Measurements from ENCODE around the gene RHOH. TPM values are rescaled to one million over a fixed set of nuclear protein-coding genes. Genes with fewer than 3 reads are reported as not detected.
A peak's percentile ranks its signal among the peaks of the same experiment; 100 is the strongest.

Gene RHOH
- total RNA-seq, 1 donor from 2014 or later, result 0.54 TPM

DNA sequence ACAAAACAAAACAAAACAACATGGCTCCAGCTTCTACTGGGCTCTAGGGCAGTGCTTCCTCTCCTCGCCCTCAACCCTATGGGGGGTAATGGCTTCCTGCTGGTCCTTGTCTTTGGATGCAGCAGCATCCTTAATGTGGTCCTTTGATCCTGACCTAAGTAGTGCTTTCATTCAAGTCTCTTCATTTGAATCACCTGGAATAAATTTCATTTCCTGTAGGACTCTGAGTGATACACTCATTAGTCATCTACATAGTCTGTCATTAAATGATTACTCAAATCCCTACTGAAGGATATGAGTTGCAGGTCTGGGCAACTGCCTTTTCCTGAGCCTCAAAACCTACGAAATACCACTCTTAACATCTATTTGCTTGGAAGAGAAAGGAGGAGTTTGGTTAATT, 54.5 kb downstream of the RHOH start:
- intact Hi-C loops (cut with DNase I), result no loop called here
- DNase-seq (ENCODE audit: missing footprints) (no peak), ATAC-seq (no peak)

DNA sequence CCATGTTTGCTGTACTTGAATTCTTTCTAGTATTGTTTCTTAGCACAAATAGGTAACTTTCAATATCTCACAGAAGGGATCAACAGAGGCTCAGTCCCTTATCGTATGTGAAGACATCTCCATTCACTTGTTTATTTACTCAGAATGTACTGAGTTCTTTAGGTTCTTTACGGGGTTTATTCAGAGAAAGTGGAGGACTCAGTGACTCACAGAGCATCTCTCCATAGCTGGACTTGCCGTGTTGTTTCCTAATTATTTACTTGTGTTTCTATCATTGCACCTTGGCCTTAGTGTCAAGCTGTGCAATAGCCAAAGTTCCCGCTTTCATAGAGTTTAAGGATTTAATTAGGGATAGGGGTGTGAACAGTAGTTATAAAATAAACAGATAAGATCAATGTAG, 57.1 kb downstream of the RHOH start:
- no peak for DNase-seq (ENCODE audit: missing footprints)
- intact Hi-C loops (cut with DNase I), result no loop called here
- no peak for ATAC-seq

DNA sequence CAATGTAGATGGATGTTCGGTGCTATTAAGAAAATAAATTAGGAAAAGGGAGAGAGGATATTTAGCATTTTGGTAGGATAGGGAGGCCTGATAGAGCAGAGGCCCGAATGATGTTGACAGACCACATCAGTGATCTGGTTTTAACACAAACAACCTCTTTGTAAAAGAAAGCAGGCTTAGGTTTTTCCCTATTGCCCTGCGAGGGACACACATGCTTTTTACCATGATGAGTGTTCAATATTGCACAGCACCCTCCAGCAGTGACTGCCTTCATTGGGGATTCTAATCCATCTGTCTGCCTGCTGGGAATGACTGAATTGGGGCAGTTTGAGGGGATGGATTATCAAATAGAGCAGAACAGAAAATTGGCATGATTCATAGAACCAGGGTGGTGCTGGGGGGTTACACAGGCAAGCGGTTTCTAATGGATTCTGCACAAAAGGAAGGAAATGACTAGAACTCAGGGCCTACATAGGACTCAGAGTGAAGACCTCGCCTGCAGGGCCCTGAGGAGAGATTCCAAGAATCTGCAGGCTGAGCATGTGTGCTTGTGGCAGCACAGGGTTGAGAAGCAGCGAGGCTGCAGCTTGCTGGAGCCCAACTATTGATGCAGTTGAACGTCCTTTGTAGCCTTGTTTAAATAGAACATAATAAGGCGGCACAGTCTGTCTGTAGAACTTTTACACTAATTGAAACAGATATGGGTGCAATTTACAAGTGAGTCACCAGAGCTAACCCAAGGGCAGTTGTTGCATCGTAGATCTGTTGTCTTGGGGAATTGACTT, 58.0 kb downstream of the RHOH start:
- DNase-seq (ENCODE audit: missing footprints), result no peak
- ATAC-seq, result no peak
- intact Hi-C loops (cut with DNase I), result no loop called here

DNA sequence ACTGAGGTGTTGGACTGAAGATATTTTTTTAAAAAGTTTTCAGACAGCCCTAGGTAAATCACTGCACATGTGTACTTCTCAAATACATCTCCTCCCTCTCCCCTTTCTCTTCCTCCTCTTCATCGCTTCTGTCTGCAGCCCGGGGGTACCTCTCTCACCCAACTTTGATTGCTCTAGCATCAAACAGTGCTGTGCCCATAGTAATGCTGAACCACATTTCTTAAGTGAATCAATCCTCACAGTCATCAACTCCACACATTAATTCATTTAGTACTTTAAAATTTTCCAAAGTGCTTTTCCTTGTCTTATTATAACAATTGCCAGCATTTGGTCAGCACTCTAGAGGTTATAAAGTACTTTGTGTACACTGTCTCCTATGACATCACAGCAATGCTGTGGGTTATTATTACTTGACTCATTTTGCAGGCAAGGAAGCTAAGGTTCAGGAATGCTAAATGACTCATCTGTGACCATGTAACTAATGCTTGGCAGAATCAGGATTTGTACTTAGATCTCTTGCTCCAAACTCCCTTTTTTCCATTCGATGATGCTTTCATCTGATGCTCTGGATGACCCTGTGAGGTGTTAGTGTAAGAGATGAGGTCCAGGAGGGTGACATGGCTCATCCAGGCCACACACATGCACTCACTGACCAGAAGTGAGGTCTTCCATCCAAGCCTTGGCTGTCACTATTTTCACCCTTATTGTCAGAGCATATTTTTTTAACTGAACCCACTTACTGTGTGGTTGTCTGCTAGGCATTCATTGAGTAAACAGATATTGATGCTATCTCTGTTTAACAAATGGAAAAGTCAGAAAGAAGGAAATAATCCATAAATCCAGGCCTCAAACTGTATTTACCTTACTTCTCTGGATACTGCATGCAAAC, 58.8 kb downstream of the RHOH start:
- ATAC-seq (no peak), DNase-seq (ENCODE audit: missing footprints) (no peak)
- intact Hi-C loops (cut with DNase I), result no loop called here

DNA sequence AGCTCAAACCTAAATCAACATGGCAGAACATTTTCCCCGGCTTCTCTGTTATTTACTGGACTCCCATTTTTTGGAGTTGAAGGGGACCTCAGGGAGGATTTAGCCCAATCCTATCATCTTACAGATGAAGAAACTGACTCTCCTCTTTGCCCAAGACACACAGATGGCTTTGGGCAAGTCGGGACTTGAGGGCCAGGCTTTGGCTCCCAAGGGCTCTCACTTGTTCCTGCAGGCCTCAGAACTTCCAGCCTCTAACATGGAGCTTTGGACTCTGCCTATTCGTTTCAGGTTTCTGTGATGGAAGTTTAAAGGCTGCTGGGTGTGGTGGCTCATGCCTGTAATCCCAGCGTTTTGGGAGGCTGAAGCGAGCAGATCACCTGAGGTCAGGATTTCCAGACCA, 59.5 kb downstream of the RHOH start:
- intact Hi-C loops (cut with DNase I), result no loop called here
- DNase-seq (ENCODE audit: missing footprints), result no peak
- no peak for ATAC-seq

DNA sequence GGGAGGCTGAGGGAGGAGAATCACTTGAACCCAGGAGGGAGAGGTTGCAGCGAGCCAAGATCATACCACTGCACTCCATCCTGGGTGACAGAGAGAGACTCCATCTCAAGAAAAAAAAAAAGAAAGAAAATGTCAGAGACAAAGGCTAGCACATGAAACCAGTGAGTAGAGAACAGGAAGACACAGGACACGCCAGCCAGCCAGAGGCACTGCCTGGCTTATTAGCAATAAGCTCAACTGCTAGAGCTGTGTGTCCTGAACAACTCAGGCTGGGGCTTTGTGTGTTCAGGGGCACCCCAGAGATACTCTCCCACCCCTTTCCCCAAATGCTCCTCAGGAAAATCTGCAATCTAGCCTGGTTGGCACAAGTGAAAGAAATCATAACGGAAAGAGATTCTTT, 60.0 kb downstream of the RHOH start:
- DNase-seq (ENCODE audit: missing footprints), result no peak
- no peak for ATAC-seq
- intact Hi-C loops (cut with DNase I), result no loop called here

DNA sequence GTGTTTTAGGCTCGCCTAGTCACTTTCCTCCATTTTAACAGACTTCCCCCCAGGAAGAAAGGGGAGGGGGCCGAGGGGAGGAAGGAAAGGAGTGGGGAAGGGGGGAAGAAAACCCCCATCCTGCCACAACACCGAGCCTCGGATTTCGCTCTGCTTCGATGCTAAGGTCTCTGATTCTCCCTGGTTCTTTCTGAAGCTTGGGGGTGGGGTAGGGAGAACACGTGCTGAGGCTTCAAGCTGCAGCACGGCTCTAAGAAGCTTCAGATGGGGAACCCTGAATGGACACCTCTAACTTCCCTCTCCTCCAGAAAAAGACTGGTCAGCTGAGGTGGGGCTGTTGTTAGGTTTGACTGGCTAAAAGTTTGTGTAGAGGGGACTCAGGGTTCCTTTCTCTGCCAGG, 61.8 kb downstream of the RHOH start:
- no peak for ATAC-seq
- intact Hi-C loops (cut with DNase I), result no loop called here
- no peak for DNase-seq (ENCODE audit: missing footprints)

DNA sequence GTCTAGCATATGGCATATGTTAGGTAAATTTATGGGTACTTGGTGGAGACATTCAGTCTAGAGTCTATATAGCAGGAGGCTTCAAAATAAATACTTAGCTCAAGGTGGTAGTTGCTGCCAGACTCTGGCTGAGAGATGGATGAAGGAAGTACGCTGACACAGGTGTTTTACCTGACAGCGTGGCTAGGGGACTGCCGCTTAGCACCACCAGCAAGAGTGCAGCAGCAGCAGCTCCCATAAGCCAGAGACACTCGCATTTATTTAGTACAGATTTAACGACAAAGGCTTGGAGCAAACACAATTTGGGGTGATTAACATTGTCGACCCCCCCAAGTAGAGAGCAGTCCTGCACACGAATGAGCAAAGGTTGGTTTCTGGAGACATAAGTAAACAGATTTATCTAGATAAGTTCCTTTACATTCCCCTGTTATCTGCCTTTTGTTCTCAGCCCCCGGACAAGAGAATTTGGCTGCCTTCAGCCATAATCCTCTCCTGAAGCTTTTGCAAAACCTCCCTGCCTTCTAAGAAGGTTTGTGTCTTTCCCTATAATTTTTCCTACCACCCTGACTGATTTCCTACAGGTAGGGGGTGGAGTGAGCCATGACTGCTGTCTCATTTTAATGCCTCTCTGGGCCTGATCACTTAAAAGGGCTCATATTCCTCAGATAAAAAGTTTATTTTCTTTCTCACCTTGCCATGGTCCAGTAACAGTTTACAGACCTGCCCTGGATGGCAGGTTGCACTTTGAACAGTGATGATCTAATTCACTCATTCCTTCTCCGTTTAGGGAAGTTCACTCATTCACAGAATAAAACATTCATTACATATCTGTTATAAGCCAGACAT, 64.6 kb downstream of the RHOH start:
- no peak for ATAC-seq
- DNase-seq (ENCODE audit: missing footprints), result no peak
- intact Hi-C loops (cut with DNase I), result no loop called here

DNA sequence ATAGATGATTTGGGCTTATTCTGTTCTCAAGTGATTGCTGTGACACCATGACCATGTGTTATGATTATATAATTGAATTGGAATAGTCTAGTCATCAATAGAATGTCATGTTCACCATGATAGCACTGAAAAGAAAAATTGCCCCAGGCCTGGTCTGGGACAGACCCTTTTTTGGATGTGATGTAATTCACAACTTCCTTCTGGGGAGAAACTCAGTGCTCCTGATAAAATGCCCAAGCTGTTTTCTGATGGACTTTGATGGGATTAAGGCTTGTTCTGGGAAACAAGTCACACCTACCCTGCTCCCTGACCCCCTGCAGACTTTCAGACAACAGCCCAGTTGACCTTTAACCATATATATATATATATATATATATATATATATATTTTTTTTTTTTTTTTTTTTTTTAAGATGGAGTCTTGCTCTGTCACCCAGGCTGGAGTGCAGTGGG, 65.3 kb downstream of the RHOH start:
- ATAC-seq (no peak), DNase-seq (ENCODE audit: missing footprints) (no peak)
- intact Hi-C loops (cut with DNase I), result no loop called here

DNA sequence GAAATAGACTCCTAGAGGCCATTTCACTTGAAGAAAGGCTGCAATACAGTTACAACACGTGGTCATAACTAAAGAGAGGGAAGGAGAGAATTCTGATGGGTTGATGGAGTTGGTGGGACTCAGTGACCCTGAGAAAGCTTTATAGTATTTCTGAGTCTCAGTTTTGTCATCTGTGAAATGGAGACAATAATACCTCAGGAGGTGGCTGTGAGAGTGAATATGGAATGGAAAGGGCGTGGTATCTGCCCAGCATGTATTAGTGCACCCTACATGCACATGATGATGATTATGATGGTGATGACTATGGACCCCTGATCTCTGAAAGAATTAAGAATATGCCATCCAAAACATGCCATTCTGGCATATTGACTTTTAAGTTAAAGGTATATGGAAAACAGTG, 66.0 kb downstream of the RHOH start:
- DNase-seq (ENCODE audit: missing footprints), result no peak
- intact Hi-C loops (cut with DNase I), result no loop called here
- no peak for ATAC-seq

DNA sequence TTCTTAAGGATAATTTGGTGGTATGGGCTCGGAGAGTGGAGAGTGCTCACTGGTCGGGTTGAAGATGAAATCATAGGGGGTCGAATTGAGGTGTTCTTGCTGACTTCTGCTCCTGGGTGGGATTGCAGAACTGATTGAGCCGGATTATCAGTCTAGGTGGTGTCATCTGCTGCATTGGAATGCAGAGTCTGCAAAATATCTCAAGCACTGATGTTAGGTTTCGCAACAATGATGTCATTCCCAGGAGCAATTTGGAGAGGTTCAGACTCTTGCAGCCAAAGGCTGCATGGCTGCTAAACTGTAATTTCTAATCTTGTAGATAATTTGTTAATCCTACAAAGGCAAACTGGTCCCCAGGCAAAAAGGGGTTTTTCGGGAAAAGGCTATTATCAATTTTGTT, 67.7 kb downstream of the RHOH start:
- intact Hi-C loops (cut with DNase I), result no loop called here
- peak; percentile 60 for ATAC-seq
- DNase-seq (ENCODE audit: missing footprints), result no peak

DNA sequence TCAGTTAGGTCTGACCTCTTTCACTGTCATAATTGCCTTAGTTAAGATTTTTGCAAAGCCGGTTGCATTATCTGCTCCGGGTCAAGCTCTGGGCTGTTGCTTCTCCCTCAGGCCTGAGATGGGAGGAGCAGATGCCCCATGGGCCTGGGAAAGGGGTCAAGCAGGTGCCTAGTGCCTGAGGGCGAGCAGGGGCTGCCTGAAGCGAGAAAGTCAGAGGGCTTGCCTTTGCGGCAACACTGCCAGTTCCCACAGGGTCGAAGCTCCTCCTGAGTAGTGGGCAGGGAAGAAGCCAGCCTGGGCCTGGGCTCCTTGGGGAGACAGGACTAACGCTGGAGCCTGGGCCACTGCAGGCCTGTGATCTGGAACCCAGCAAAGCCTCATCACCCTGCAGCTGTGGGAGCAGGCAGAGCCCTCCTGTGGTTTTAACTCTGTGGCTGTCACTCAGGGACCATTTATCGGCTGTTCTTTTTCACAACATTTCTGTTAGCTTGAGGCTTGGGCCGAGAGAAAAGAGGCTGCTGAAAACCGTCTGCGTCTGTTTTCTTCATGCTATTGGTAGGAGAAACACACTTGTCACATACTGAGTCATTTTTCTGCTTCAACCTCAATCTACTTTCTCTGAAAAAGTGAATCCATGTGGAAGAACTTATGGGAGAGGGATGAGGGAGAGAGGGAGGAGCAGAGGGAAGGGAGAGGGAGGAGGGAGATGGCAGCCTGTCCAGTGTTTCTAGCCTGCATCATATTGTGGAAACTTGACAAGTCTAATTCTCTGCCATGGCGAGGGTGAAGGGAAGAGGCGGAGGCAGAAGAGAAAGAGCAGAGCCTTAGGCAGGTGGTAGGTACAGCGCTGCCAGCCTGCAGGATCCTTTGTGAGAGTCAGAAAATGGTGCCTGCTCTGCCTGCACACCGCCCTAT, 68.4 kb downstream of the RHOH start:
- intact Hi-C loops (cut with DNase I), result no loop called here
- peak; percentile 50 for ATAC-seq
- DNase-seq (ENCODE audit: missing footprints), result no peak

DNA sequence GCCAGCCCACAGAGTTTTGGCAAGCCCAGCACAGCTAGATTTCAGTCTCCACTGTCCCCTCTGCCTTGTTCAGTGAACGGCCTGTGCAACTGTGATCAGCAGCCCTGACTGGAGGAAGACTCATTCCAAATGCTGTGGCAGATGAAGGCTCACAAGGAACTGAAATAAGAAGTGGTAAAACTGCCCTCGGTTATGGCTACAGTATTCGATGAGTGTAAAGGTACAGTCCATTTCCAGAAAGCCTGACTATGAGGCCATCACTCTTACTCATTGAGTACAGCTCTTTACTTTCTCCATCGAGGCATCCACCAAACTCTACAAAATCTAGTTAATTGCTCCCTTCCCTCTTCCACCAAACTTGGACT, 69.1 kb downstream of the RHOH start:
- DNase-seq (ENCODE audit: missing footprints), result no peak
- no peak for ATAC-seq
- intact Hi-C loops (cut with DNase I), result no loop called here

DNA sequence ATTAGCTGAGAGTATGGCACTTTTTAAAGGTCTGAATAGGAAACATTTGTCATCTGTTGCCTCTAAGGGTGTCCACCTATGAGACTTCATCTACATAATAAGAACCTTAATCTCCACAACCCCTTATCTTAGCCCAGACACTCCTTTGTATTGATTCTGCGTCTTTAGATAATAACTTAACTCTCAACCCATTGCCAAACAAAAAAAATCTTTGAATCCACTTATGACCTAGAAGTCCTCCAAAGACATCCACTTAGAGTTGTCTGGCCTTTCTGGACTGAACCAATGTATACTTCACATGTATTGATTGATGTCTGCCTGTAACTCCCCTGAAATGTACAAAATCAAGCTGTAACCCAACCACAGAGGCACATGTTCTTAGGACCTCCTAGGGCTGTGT, 72.3 kb downstream of the RHOH start:
- DNase-seq (ENCODE audit: missing footprints) (no peak), ATAC-seq (no peak)
- intact Hi-C loops (cut with DNase I), result no loop called here

DNA sequence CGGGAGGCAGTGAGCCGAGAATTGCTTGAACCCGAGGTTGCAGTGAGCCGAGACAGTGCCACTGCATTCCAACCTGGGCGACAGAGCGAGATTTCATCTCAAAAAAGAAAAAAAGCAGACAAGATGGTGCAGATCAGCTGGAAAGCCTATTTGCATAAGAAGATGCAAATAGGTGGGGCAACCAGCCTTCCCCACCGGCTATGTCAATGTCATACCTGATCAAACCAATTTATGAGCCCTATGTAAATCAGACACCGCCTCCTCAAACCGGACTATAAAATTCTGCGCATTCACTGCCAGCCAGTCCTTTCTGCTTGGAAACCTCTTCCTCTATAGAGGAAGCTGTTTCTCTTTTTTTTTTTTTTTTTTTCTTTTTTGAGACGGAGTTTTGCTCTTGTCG, 73.8 kb downstream of the RHOH start:
- intact Hi-C loops (cut with DNase I), result no loop called here
- no peak for ATAC-seq
- DNase-seq (ENCODE audit: missing footprints), result no peak

DNA sequence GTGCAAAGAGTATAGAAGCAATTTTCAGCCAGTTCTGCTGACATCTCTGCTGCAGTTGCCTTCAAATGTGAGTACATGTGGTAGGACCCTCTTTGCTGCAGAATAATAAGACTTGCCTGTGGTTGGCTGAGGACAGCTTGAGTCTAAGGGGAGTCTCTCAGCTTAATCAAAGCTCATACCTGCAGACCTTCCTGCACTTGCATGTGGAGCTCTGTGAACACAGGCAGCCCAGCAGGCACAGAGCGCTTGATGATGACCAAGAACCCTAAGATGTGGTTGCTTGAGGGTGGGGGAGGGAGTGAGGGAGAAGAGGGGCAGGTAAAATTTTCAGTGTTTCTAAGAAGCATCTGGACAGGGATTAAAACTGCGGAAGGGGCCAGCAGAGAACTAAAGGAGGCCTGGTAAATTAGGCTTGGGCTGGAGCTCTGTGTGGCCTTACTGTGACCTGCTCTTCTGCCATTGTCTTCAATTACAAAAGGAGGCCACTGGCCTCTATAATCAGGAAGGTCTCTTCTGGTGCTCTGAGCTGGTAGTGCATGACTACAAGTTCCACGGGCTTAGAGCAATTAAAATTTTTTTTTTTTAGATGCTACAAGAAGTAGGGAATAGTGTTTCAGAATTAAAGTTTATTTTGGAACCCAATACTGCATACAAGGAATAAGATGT, 78.4 kb downstream of the RHOH start:
- DNase-seq (ENCODE audit: missing footprints) (no peak), ATAC-seq (no peak)
- intact Hi-C loops (cut with DNase I), result no loop called here

DNA sequence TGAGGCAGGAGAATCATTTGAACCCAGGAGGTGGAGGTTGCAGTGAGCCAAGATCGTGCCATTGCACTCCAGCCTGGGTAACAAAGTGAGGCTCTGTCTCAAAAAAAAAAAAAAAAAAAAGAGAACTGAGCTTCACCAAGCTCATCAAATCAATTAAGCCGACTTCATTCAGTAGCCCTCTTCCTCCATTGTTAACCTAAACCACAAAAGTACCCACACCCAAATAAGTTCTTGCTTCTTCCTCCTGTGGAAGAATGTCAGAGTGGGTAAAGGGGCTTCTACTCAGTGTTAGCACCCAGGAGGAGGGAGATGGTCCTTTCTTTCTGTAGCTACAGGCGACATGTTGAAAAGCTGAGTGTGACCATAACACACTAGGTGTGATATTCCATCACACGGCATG, 79.7 kb downstream of the RHOH start:
- intact Hi-C loops (cut with DNase I), result no loop called here
- ATAC-seq, result no peak

DNA sequence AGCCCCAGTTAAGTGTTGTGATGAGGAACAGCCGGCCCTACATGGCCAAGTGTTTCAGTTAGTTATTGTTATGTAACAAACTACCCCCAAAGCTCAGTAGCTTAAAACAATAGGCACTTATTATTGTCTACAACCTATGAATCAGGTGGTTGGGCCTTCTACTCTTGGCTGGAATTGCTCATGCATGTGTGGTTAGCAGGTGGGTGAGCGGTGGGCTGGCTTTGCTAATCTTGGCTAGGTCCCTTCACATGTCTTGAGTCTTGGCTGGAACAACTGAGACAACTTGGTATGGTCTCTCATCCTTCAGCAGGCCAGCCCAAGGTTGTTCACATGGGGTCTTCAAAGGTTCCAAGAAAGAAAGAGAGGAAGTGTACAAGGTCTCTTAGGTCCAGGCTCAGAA, 83.8 kb downstream of the RHOH start:
- intact Hi-C loops (cut with DNase I), result no loop called here
- ATAC-seq (no peak), DNase-seq (ENCODE audit: missing footprints) (no peak)

More for the DNA sequence above, 79.7 kb downstream of the RHOH start:
- no peak for DNase-seq (ENCODE audit: missing footprints)
